ENCODE results near the gene ZBTB7C.

The ZBTB7C gene

GRCh38 chr18:48347756-48348326, 61.3 kb downstream of the ZBTB7C start:
- DNase-seq (ENCODE audit: low read depth) = no peak
- no peak for TF ChIP-seq CTCF (conservative IDR thresholded peaks at IDR 0.05; ENCODE audit: low read length)
- H3K4me3 ChIP-seq (ENCODE audit: low read length) = no peak overlapping the region

- TF ChIP-seq CTCF (conservative IDR thresholded peaks at IDR 0.05; ENCODE audit: low read length) = peak; percentile 49
- H3K4me3 ChIP-seq (ENCODE audit: low read length) = no peak overlapping the region
- DNase-seq (ENCODE audit: low read depth) = peak; percentile 6
These were observed 63.6 kb downstream of the ZBTB7C start for GRCh38 chr18:48345596-48345995.

GRCh38 chr18:48342581-48342980, 66.6 kb downstream of the ZBTB7C start:
- H3K4me3 ChIP-seq (ENCODE audit: low read length) = no peak overlapping the region
- no peak for TF ChIP-seq CTCF (conservative IDR thresholded peaks at IDR 0.05; ENCODE audit: low read length)
- DNase-seq (ENCODE audit: low read depth) = no peak

- TF ChIP-seq CTCF (conservative IDR thresholded peaks at IDR 0.05; ENCODE audit: low read length) = no peak
- DNase-seq (ENCODE audit: low read depth) = no peak
- no peak overlapping the region for H3K4me3 ChIP-seq (ENCODE audit: low read length)
These were observed 67.1 kb downstream of the ZBTB7C start for GRCh38 chr18:48342125-48342524.

GRCh38 chr18:48340560-48340959, 68.6 kb downstream of the ZBTB7C start:
- H3K4me3 ChIP-seq (ENCODE audit: low read length) = no peak overlapping the region
- TF ChIP-seq CTCF (conservative IDR thresholded peaks at IDR 0.05; ENCODE audit: low read length) = no peak
- no peak for DNase-seq (ENCODE audit: low read depth)

- no peak overlapping the region for H3K4me3 ChIP-seq (ENCODE audit: low read length)
- no peak for TF ChIP-seq CTCF (conservative IDR thresholded peaks at IDR 0.05; ENCODE audit: low read length)
- no peak for DNase-seq (ENCODE audit: low read depth)
These were observed 69.5 kb downstream of the ZBTB7C start for GRCh38 chr18:48339692-48340091.

GRCh38 chr18:48338915-48339314, 70.3 kb downstream of the ZBTB7C start:
- no peak for TF ChIP-seq CTCF (conservative IDR thresholded peaks at IDR 0.05; ENCODE audit: low read length)
- no peak for DNase-seq (ENCODE audit: low read depth)
- H3K4me3 ChIP-seq (ENCODE audit: low read length) = no peak overlapping the region

Data from AG10803 (cell line).